ENCODE measurements around the gene AFAP1L2. TPM values are rescaled to one million over a fixed set of nuclear protein-coding genes. Genes with fewer than 3 reads are reported as not detected.

The AFAP1L2 gene
- total and polyA plus RNA-seq, 2 experiments from 2014 or later = not detected

- TF ChIP-seq EZH2phosphoT487 (IDR thresholded peaks at IDR 0.05; ENCODE audit: insufficient read depth, low read depth) (no peak), EZH2 (IDR thresholded peaks at IDR 0.05; ENCODE audit: insufficient read depth, poor library complexity, severe bottlenecking) (no peak)
- no peak for DNase-seq
- H3K4me1 ChIP-seq (ENCODE audit: insufficient read depth) = no peaks in the 10 kb centered on the region
- no peak overlapping the region for H3K9ac ChIP-seq
- H3K36me3 ChIP-seq (ENCODE audit: low read depth) = no peaks in the 10 kb centered on the region
- H3K79me2 ChIP-seq (ENCODE audit: insufficient read depth) = no peaks in the 10 kb centered on the region
- peaks cover 10% of the 10 kb centered on the region; the same call in 1 of the 2 replicates for H3K27me3 ChIP-seq (replicated peaks; ENCODE audit: insufficient read depth)
- no peaks in the 10 kb centered on the region for H4K20me1 ChIP-seq (ENCODE audit: insufficient read depth)
- H3F3A ChIP-seq (ENCODE audit: insufficient read depth) = no peaks in the 10 kb centered on the region
- no peak overlapping the region for H3K4me2 ChIP-seq (ENCODE audit: unreplicated experiment)
- H3K9me2 ChIP-seq (ENCODE audit: insufficient read depth) = no peaks in the 10 kb centered on the region
- no peak overlapping the region for H3K4me3 ChIP-seq
- no peak overlapping the region for H3K27ac ChIP-seq
- H2AFZ ChIP-seq = no peak overlapping the region
- in situ Hi-C loops (cut with MboI) = no loop called here
- 0% methylated on average over 1 of the region's 1 CpG for WGBS, 2 experiments (ENCODE audit: low coverage in 1 of 2, low lambda C conversion rate in 2 of 2, missing lambda C conversion rate in 2 of 2)
- peaks cover 4% of the 10 kb centered on the region for H3K9me3 ChIP-seq (ENCODE audit: low read depth)
Measured at GRCh38 chr10:114295393-114295792, 108.9 kb downstream of the AFAP1L2 start.

- no peaks in the 10 kb centered on the region for H3K4me1 ChIP-seq (ENCODE audit: insufficient read depth)
- no peaks in the 10 kb centered on the region for H3K36me3 ChIP-seq (ENCODE audit: low read depth)
- TF ChIP-seq EZH2 (IDR thresholded peaks at IDR 0.05; ENCODE audit: insufficient read depth, poor library complexity, severe bottlenecking) (no peak), EZH2phosphoT487 (IDR thresholded peaks at IDR 0.05; ENCODE audit: insufficient read depth, low read depth) (no peak)
- H3K4me2 ChIP-seq (ENCODE audit: unreplicated experiment) = no peak overlapping the region
- H4K20me1 ChIP-seq (ENCODE audit: insufficient read depth) = no peaks in the 10 kb centered on the region
- DNase-seq = no peak
- peaks cover 4% of the 10 kb centered on the region for H3K9me3 ChIP-seq (ENCODE audit: low read depth)
- H3K9ac ChIP-seq = no peak overlapping the region
- H3K4me3 ChIP-seq = no peak overlapping the region
- H3K27ac ChIP-seq = no peak overlapping the region
- no peaks in the 10 kb centered on the region for H3K9me2 ChIP-seq (ENCODE audit: insufficient read depth)
- H3K79me2 ChIP-seq (ENCODE audit: insufficient read depth) = no peaks in the 10 kb centered on the region
- no peaks in the 10 kb centered on the region for H3F3A ChIP-seq (ENCODE audit: insufficient read depth)
- H3K27me3 ChIP-seq (replicated peaks; ENCODE audit: insufficient read depth) = peaks cover 10% of the 10 kb centered on the region; the same call in 1 of the 2 replicates
- in situ Hi-C loops (cut with MboI) = no loop called here
- no peak overlapping the region for H2AFZ ChIP-seq
Measured at GRCh38 chr10:114294549-114294948, 109.8 kb downstream of the AFAP1L2 start.

GRCh38 chr10:114293075-114293474 lies 111.2 kb downstream of the AFAP1L2 start:
- H3F3A ChIP-seq (ENCODE audit: insufficient read depth) = no peaks in the 10 kb centered on the region
- TF ChIP-seq EZH2phosphoT487 (IDR thresholded peaks at IDR 0.05; ENCODE audit: insufficient read depth, low read depth) (no peak), EZH2 (IDR thresholded peaks at IDR 0.05; ENCODE audit: insufficient read depth, poor library complexity, severe bottlenecking) (no peak)
- no peaks in the 10 kb centered on the region for H3K36me3 ChIP-seq (ENCODE audit: low read depth)
- no peaks in the 10 kb centered on the region; the same call in 1 of the 2 replicates for H3K27me3 ChIP-seq (replicated peaks; ENCODE audit: insufficient read depth)
- H3K4me2 ChIP-seq (ENCODE audit: unreplicated experiment) = no peak overlapping the region
- H3K9me3 ChIP-seq (ENCODE audit: low read depth) = peaks cover 4% of the 10 kb centered on the region
- H3K79me2 ChIP-seq (ENCODE audit: insufficient read depth) = no peaks in the 10 kb centered on the region
- no peaks in the 10 kb centered on the region for H3K9me2 ChIP-seq (ENCODE audit: insufficient read depth)
- H3K4me1 ChIP-seq (ENCODE audit: insufficient read depth) = no peaks in the 10 kb centered on the region
- in situ Hi-C loops (cut with MboI) = no loop called here
- no peak overlapping the region for H3K4me3 ChIP-seq
- H2AFZ ChIP-seq = no peak overlapping the region
- H4K20me1 ChIP-seq (ENCODE audit: insufficient read depth) = no peaks in the 10 kb centered on the region
- no peak overlapping the region for H3K27ac ChIP-seq
- WGBS, 2 experiments (ENCODE audit: low coverage in 1 of 2, low lambda C conversion rate in 2 of 2, missing lambda C conversion rate in 2 of 2) = 41 to 45% methylated on average over 5 of the region's 5 CpGs
- H3K9ac ChIP-seq = no peak overlapping the region
- DNase-seq = no peak

- no peak overlapping the region for H3K4me3 ChIP-seq
- H3K79me2 ChIP-seq (ENCODE audit: insufficient read depth) = no peaks in the 10 kb centered on the region
- no peaks in the 10 kb centered on the region; the same call in 1 of the 2 replicates for H3K27me3 ChIP-seq (replicated peaks; ENCODE audit: insufficient read depth)
- WGBS, 2 experiments (ENCODE audit: low coverage in 1 of 2, low lambda C conversion rate in 2 of 2, missing lambda C conversion rate in 2 of 2) = 55 to 57% methylated on average over 8 of the region's 8 CpGs
- no peaks in the 10 kb centered on the region for H3K4me1 ChIP-seq (ENCODE audit: insufficient read depth)
- H2AFZ ChIP-seq = no peak overlapping the region
- in situ Hi-C loops (cut with MboI) = no loop called here
- H3K9ac ChIP-seq = no peak overlapping the region
- H3K9me2 ChIP-seq (ENCODE audit: insufficient read depth) = no peaks in the 10 kb centered on the region
- no peak for TF ChIP-seq EZH2 (IDR thresholded peaks at IDR 0.05; ENCODE audit: insufficient read depth, poor library complexity, severe bottlenecking)
- no peak for TF ChIP-seq EZH2phosphoT487 (IDR thresholded peaks at IDR 0.05; ENCODE audit: insufficient read depth, low read depth)
- no peaks in the 10 kb centered on the region for H3K36me3 ChIP-seq (ENCODE audit: low read depth)
- H3K4me2 ChIP-seq (ENCODE audit: unreplicated experiment) = no peak overlapping the region
- peaks cover 4% of the 10 kb centered on the region for H3K9me3 ChIP-seq (ENCODE audit: low read depth)
- no peak overlapping the region for H3K27ac ChIP-seq
- no peak for DNase-seq
- no peaks in the 10 kb centered on the region for H3F3A ChIP-seq (ENCODE audit: insufficient read depth)
- H4K20me1 ChIP-seq (ENCODE audit: insufficient read depth) = no peaks in the 10 kb centered on the region
Measured at GRCh38 chr10:114291516-114291915, 112.8 kb downstream of the AFAP1L2 start.

- Histone ChIP-seq H3K9ac (no peak overlapping the region), H3K27me3 (replicated peaks; ENCODE audit: insufficient read depth) (no peaks in the 10 kb centered on the region; the same call in 1 of the 2 replicates), H3K79me2 (ENCODE audit: insufficient read depth) (no peaks in the 10 kb centered on the region), H3F3A (ENCODE audit: insufficient read depth) (no peaks in the 10 kb centered on the region), H2AFZ (no peak overlapping the region), H3K9me2 (ENCODE audit: insufficient read depth) (no peaks in the 10 kb centered on the region), H3K36me3 (ENCODE audit: low read depth) (no peaks in the 10 kb centered on the region), H3K4me1 (ENCODE audit: insufficient read depth) (no peaks in the 10 kb centered on the region), H4K20me1 (ENCODE audit: insufficient read depth) (no peaks in the 10 kb centered on the region), H3K27ac (no peak overlapping the region), H3K4me2 (ENCODE audit: unreplicated experiment) (no peak overlapping the region), H3K4me3 (no peak overlapping the region), H3K9me3 (ENCODE audit: low read depth) (peaks cover 4% of the 10 kb centered on the region)
- TF ChIP-seq EZH2 (IDR thresholded peaks at IDR 0.05; ENCODE audit: insufficient read depth, poor library complexity, severe bottlenecking) (no peak), EZH2phosphoT487 (IDR thresholded peaks at IDR 0.05; ENCODE audit: insufficient read depth, low read depth) (no peak)
- DNase-seq = no peak
- WGBS, 2 experiments (ENCODE audit: low coverage in 1 of 2, low lambda C conversion rate in 2 of 2, missing lambda C conversion rate in 2 of 2) = 62% methylated on average over 7 of the region's 7 CpGs
- in situ Hi-C loops (cut with MboI) = no loop called here
Measured at GRCh38 chr10:114291076-114291475, 113.2 kb downstream of the AFAP1L2 start.
